Parathyroid adenoma (tissue), 2 donors: Measurements from ENCODE around the gene RFC4.
"Not testable (repeated sequence)": the region's sequence is repeated elsewhere in the genome, so short reads cannot be mapped to it uniquely, and the experiment has no call there.

Experiments used
- H2AFZ ChIP-seq: fragments of 300-600 bp; sonication (generic); one replicate; pipeline ENCODE4 v1.7.0; 2017; ENCODE audit warnings: antibody characterized with exemption, mild to moderate bottlenecking
- H3K27ac ChIP-seq: fragments of 300-600 bp; sonication (generic); one replicate; pipeline ENCODE4 v1.7.0; 2017
- H3K27me3 ChIP-seq: fragments of 300-600 bp; sonication (generic); one replicate; pipeline ENCODE4 v1.7.0; 2017; ENCODE audit warnings: low read length; ENCODE audit not compliant: control insufficient read depth, insufficient read depth
- H3K36me3 ChIP-seq: fragments of 300-600 bp; sonication (generic); one replicate; pipeline ENCODE4 v1.7.0; 2017; ENCODE audit warnings: low read length; ENCODE audit not compliant: control insufficient read depth, insufficient read depth
- H3K4me1 ChIP-seq: fragments of 300-600 bp; sonication (generic); one replicate; pipeline ENCODE4 v1.7.0; 2017; ENCODE audit warnings: control low read depth
- H3K4me2 ChIP-seq: fragments of 300-600 bp; sonication (generic); one replicate; pipeline ENCODE4 v1.7.0; 2017; ENCODE audit warnings: low read length
- H3K4me3 ChIP-seq: fragments of 300-600 bp; sonication (generic); one replicate; pipeline ENCODE4 v1.7.0; 2017; ENCODE audit warnings: low read depth, low read length
- H3K79me2 ChIP-seq: fragments of 300-600 bp; sonication (generic); one replicate; pipeline ENCODE4 v1.7.0; 2017; ENCODE audit warnings: control low read depth
- H3K9ac ChIP-seq: fragments of 300-600 bp; sonication (generic); one replicate; pipeline ENCODE4 v1.7.0; 2017; ENCODE audit warnings: mild to moderate bottlenecking
- H3K9me3 ChIP-seq: fragments of 300-600 bp; sonication (generic); one replicate; pipeline ENCODE4 v1.7.0; 2017; ENCODE audit warnings: low read length; ENCODE audit not compliant: control insufficient read depth
- TF ChIP-seq, protein P1 (sequence below): fragments of 300-600 bp; sonication (generic); IDR thresholded peaks from one replicate; pipeline ENCODE4 v1.7.0; 2017; ENCODE audit warnings: antibody characterized with exemption, mild to moderate bottlenecking
- donor health status: primary hyperparathyroidism.

Gene RFC4, protein sequence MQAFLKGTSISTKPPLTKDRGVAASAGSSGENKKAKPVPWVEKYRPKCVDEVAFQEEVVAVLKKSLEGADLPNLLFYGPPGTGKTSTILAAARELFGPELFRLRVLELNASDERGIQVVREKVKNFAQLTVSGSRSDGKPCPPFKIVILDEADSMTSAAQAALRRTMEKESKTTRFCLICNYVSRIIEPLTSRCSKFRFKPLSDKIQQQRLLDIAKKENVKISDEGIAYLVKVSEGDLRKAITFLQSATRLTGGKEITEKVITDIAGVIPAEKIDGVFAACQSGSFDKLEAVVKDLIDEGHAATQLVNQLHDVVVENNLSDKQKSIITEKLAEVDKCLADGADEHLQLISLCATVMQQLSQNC

DNA sequence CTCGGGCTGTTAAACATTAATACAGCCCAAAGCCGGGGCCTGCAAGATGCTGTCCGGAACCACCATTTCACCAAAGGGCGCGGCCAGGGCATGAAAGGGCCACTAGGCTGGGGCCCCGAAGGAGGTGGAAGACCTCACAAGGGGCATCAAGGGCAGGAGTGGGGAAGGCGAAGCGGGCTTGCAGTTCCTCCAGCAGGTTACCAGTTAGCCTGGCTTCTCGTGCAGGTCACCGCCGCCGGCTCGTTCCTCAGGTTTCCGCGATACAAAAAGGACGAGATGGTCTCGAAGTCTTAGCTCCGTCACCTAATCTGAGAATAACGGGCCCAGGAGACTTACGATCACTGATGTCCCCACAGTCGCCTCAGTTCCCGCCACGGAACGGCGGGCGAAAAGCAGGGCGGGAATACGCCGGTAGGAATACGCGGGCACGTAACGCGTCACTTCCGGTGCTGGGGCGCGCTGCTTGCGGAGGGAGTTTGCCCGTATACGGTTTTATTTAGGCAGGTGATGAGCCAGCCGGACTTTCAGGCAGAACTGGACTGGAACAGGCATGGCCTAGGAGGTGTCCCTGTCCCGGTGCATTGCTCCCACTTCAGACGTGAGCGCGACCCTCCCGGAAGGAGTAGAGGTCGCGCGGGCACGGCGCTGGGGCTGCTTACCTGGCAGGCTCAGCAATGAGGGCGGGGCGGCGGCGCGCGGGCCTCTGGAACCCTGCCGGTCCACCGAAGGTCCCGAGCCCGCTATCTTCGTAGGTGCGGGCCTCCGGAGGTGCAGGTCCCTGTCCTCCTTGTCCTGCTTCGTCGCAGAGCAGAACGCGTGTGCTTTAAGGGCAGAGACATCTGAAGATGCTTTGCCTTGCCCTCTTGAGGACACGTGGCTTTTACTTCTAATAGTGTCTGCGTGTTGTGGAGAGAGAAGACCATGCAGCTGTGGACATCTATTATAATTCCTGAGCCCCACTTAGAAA lies at the start of gene RFC4:
Gene RFC4 (minus strand): TSS at position 394 of the 967 bp plus-strand sequence. CDS start 1,769 bp downstream, outside the sequence.
- Histone ChIP-seq H3K4me1 (no peaks in the 10 kb centered on the region), H3K36me3 (no peaks in the 10 kb centered on the region)
- TF ChIP-seq, protein P1, sequence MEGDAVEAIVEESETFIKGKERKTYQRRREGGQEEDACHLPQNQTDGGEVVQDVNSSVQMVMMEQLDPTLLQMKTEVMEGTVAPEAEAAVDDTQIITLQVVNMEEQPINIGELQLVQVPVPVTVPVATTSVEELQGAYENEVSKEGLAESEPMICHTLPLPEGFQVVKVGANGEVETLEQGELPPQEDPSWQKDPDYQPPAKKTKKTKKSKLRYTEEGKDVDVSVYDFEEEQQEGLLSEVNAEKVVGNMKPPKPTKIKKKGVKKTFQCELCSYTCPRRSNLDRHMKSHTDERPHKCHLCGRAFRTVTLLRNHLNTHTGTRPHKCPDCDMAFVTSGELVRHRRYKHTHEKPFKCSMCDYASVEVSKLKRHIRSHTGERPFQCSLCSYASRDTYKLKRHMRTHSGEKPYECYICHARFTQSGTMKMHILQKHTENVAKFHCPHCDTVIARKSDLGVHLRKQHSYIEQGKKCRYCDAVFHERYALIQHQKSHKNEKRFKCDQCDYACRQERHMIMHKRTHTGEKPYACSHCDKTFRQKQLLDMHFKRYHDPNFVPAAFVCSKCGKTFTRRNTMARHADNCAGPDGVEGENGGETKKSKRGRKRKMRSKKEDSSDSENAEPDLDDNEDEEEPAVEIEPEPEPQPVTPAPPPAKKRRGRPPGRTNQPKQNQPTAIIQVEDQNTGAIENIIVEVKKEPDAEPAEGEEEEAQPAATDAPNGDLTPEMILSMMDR, result no peak

DNA sequence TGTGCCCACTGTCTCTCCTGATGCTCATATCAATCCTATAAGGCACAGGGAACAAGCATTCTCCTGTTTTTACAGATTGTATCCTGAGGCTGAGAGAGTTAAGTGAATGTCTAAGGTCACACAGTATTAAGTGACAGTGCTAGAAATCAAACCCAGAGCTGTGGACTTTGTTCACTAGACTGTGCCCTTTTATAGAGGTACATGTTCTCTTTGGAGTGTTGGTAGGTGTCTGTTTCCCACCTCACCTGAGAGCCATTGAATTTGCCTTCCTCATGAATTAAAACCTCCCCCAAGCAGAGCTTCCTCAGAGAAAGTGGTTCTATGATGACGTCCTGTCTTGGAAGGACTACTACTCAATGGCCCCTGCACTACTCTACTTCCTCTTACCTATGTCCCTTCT lies 48.7 kb upstream of the RFC4 start:
- Histone ChIP-seq H3K36me3 (no peaks in the 10 kb centered on the region), H3K79me2 (no peaks in the 10 kb centered on the region)
- TF ChIP-seq, protein P1, result no peak

More for the DNA sequence above, at the start of gene RFC4:
- Histone ChIP-seq H3K9me3 (no peaks in the 10 kb centered on the region), H3K27me3 (no peaks in the 10 kb centered on the region), H3K27ac (peak within 1 kb of the TSS; percentile 94), H3K4me2 (peak within 1 kb of the TSS; percentile 79), H3K4me3 (peak within 1 kb of the TSS; percentile 93), H3K9ac (peak within 1 kb of the TSS; percentile 57), H2AFZ (peak within 1 kb of the TSS; percentile 100), H3K79me2 (peaks cover 5% of the 10 kb centered on the region)

DNA sequence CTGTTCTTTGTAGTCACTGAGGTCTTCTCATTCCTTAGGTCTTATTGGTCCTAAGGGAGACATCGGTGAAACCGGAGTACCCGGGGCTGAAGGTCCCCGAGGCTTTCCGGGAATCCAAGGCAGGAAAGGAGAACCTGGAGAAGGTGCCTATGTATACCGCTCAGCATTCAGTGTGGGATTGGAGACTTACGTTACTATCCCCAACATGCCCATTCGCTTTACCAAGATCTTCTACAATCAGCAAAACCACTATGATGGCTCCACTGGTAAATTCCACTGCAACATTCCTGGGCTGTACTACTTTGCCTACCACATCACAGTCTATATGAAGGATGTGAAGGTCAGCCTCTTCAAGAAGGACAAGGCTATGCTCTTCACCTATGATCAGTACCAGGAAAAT lies 47.9 kb upstream of the RFC4 start:
- no peak overlapping the region for H3K4me3 ChIP-seq
- no peak overlapping the region for H3K4me2 ChIP-seq
- no peaks in the 10 kb centered on the region for H3K79me2 ChIP-seq
- no peaks in the 10 kb centered on the region for H3K4me1 ChIP-seq
- H3K27me3 ChIP-seq, result no peaks in the 10 kb centered on the region
- H3K9me3 ChIP-seq, result no peaks in the 10 kb centered on the region
- TF ChIP-seq, protein P1, result no peak
- no peak overlapping the region for H2AFZ ChIP-seq
- no peaks in the 10 kb centered on the region for H3K36me3 ChIP-seq
- no peak overlapping the region for H3K27ac ChIP-seq
- no peak overlapping the region for H3K9ac ChIP-seq

More for the DNA sequence above, 48.7 kb upstream of the RFC4 start:
- H3K4me2 ChIP-seq, result no peak overlapping the region
- H3K4me1 ChIP-seq, result no peaks in the 10 kb centered on the region
- no peak overlapping the region for H2AFZ ChIP-seq
- H3K9ac ChIP-seq, result no peak overlapping the region
- H3K27me3 ChIP-seq, result no peaks in the 10 kb centered on the region
- no peak overlapping the region for H3K4me3 ChIP-seq
- no peaks in the 10 kb centered on the region for H3K9me3 ChIP-seq
- H3K27ac ChIP-seq, result no peak overlapping the region

DNA sequence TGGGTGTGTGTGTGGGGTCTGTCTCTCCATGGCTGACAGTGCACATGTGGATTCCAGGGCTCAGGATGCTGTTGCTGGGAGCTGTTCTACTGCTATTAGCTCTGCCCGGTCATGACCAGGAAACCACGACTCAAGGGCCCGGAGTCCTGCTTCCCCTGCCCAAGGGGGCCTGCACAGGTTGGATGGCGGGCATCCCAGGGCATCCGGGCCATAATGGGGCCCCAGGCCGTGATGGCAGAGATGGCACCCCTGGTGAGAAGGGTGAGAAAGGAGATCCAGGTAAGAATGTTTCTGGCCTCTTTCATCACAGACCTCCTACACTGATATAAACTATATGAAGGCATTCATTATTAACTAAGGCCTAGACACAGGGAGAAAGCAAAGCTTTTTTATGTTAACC lies 46.7 kb upstream of the RFC4 start:
- no peaks in the 10 kb centered on the region for H3K36me3 ChIP-seq
- no peaks in the 10 kb centered on the region for H3K79me2 ChIP-seq
- H3K9ac ChIP-seq, result no peak overlapping the region
- H3K9me3 ChIP-seq, result no peaks in the 10 kb centered on the region
- no peaks in the 10 kb centered on the region for H3K4me1 ChIP-seq
- H3K4me3 ChIP-seq, result no peak overlapping the region
- H3K27ac ChIP-seq, result no peak overlapping the region
- no peak overlapping the region for H2AFZ ChIP-seq
- TF ChIP-seq, protein P1, result no peak
- no peaks in the 10 kb centered on the region for H3K27me3 ChIP-seq
- no peak overlapping the region for H3K4me2 ChIP-seq

DNA sequence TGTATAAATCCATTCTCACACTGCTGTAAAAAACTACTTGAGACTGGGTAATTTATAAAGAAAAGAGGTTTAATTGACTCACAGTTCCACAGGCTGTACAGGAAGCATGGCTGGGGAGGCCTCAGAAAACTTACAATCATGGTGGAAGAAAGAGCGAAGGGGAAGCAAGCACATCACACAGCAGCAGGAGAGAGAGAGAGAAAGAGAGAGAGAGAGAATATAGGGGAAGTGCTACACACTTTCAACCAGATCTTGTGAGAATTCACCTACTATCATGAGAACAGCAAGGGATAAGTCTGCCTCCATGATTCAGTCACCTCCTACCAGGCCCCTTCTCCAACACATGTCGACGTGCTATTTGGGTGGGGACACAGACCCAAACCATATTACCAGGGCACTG lies 45.6 kb upstream of the RFC4 start:
- not testable (repeated sequence) for H3K4me3 ChIP-seq, H3K27ac ChIP-seq, H3K9ac ChIP-seq, H3K4me1 ChIP-seq, H3K27me3 ChIP-seq, H2AFZ ChIP-seq, H3K9me3 ChIP-seq, H3K4me2 ChIP-seq, H3K79me2 ChIP-seq, H3K36me3 ChIP-seq
